GM11168 (cell line): ENCODE measurements around the gene DNAJC5G.
"Not testable (repeated sequence)": the region's sequence is repeated elsewhere in the genome, so short reads cannot be mapped to it uniquely, and the experiment has no call there.

ENCODE experiments used
- in situ Hi-C: fragments of 300-500 bp; cut with MboI; formaldehyde crosslinking; loops from one replicate; pipeline ENCODE4 v1.12.0; 2022; ENCODE audit warnings: low sequenced_read_pairs; ENCODE audit not compliant: unreplicated experiment

Gene DNAJC5G

GRCh38 chr2:27306136-27306535 lies 30.9 kb downstream of the DNAJC5G start:
- in situ Hi-C loops: no loop called here

GRCh38 chr2:27306573-27307286 lies 31.5 kb downstream of the DNAJC5G start:
- in situ Hi-C loops: no loop called here

- in situ Hi-C loops: no loop called here
These were observed 32.0 kb downstream of the DNAJC5G start for GRCh38 chr2:27307287-27307544.

- in situ Hi-C loops: no loop called here
These were observed 32.5 kb downstream of the DNAJC5G start for GRCh38 chr2:27307545-27308358.

GRCh38 chr2:27308359-27308881 lies 33.2 kb downstream of the DNAJC5G start, which contains the start of gene UCN:
TSS of gene UCN (minus strand) at chr2:27308445. CDS start at chr2:27307895, 550 bp downstream.
- in situ Hi-C loops: no loop called here

- in situ Hi-C loops: no loop called here
These were observed 34.4 kb downstream of the DNAJC5G start for GRCh38 chr2:27309651-27310050.

GRCh38 chr2:27312152-27312551 lies 36.9 kb downstream of the DNAJC5G start:
- in situ Hi-C loops: no loop called here

- in situ Hi-C loops: no loop called here
These were observed 38.8 kb downstream of the DNAJC5G start for GRCh38 chr2:27313882-27314645.

- in situ Hi-C loops: no loop called here
These were observed 39.5 kb downstream of the DNAJC5G start for GRCh38 chr2:27314709-27315108.

- in situ Hi-C loops: no loop called here
These were observed 39.9 kb downstream of the DNAJC5G start for GRCh38 chr2:27315122-27315521.

GRCh38 chr2:27316655-27317412 lies 41.6 kb downstream of the DNAJC5G start:
- in situ Hi-C loops: no loop called here

GRCh38 chr2:27319839-27320238 lies 44.6 kb downstream of the DNAJC5G start:
- in situ Hi-C loops: not testable (repeated sequence)

GRCh38 chr2:27320958-27321543 lies 45.8 kb downstream of the DNAJC5G start:
- in situ Hi-C loops: no loop called here

GRCh38 chr2:27322301-27322765 lies 47.1 kb downstream of the DNAJC5G start:
- in situ Hi-C loops: no loop called here

- in situ Hi-C loops: no loop called here
These were observed 47.7 kb downstream of the DNAJC5G start, which contains the start of gene MPV17 for GRCh38 chr2:27322766-27323595. TSS of gene MPV17 (minus strand) at chr2:27323097. CDS start at chr2:27322517, 580 bp downstream.

GRCh38 chr2:27323596-27324285 lies 48.5 kb downstream of the DNAJC5G start:
- in situ Hi-C loops: no loop called here

- in situ Hi-C loops: no loop called here
These were observed 49.5 kb downstream of the DNAJC5G start for GRCh38 chr2:27324720-27325119.
